K562 (cell line): ENCODE data around the gene ZNF268. TPM values are rescaled to one million over a fixed set of nuclear protein-coding genes. Genes with fewer than 3 reads are reported as not detected.

Source experiments
- ASH1L ChIP-seq: fragments of 450-650 bp; IDR thresholded peaks from 2 replicates; pipeline ENCODE4 v1.6.1; 2018; ENCODE audit warnings: borderline replicate concordance, mild to moderate bottlenecking, low read depth; ENCODE audit not compliant: partially characterized antibody
- CBFB ChIP-seq: sonication (generic); formaldehyde crosslinking; IDR thresholded peaks from 2 replicates; pipeline ENCODE4 v1.4.0; 2020; ENCODE audit warnings: mild to moderate bottlenecking, missing genetic modification reagents
- ESRRA ChIP-seq: fragments of 450-650 bp; IDR thresholded peaks from 2 replicates; pipeline ENCODE4 v1.6.1; 2014; ENCODE audit warnings: low read depth, mild to moderate bottlenecking, moderate library complexity, borderline replicate concordance
- ETV1 ChIP-seq: fragments of 450-650 bp; conservative IDR thresholded peaks from 2 replicates; pipeline ENCODE4 v1.6.1; 2016; ENCODE audit warnings: missing genetic modification characterization, control low read depth, low read depth, missing compliant biosample characterization
- HNRNPK ChIP-seq: fragments of 200-400 bp; formaldehyde crosslinking; IDR thresholded peaks from one replicate; pipeline ENCODE4 v1.6.1; 2018; ENCODE audit warnings: mild to moderate bottlenecking, low read depth, low read length; ENCODE audit not compliant: poor library complexity, severe bottlenecking
- MAFG ChIP-seq: fragments of 450-650 bp; conservative IDR thresholded peaks from 2 replicates; pipeline ENCODE4 v1.6.1; 2016; ENCODE audit warnings: missing genetic modification characterization, missing compliant biosample characterization
- MBD1 ChIP-seq: fragments of 250-450 bp; sonication (Bioruptor Pico); IDR thresholded peaks from 2 replicates; pipeline ENCODE4 v1.8.0; 2022; ENCODE audit warnings: inconsistent platforms
- NCOA4 ChIP-seq: fragments of 450-650 bp; IDR thresholded peaks from 2 replicates; pipeline ENCODE4 v1.6.1; 2018; ENCODE audit warnings: mild to moderate bottlenecking; ENCODE audit not compliant: partially characterized antibody
- PREB ChIP-seq: sonication (generic); formaldehyde crosslinking; IDR thresholded peaks from 2 replicates; pipeline ENCODE4 v1.8.1; 2023; ENCODE audit warnings: mild to moderate bottlenecking, missing genetic modification reagents
- PYGO2 ChIP-seq: fragments of 450-650 bp; IDR thresholded peaks from 2 replicates; pipeline ENCODE4 v1.6.1; 2016; ENCODE audit warnings: mild to moderate bottlenecking, missing genetic modification characterization, moderate library complexity, missing compliant biosample characterization
- SOX6 ChIP-seq: fragments of 450-650 bp; IDR thresholded peaks from 2 replicates; pipeline ENCODE4 v1.6.1; 2014; ENCODE audit warnings: mild to moderate bottlenecking
- SP1 ChIP-seq: sonication (generic); formaldehyde crosslinking; IDR thresholded peaks from 2 replicates; pipeline ENCODE4 v1.8.1; 2022; ENCODE audit warnings: mild to moderate bottlenecking, missing genetic modification reagents
- ZBTB17 ChIP-seq: fragments of 450-650 bp; formaldehyde crosslinking; IDR thresholded peaks from 2 replicates; pipeline ENCODE4 v1.4.0; 2020; ENCODE audit warnings: mild to moderate bottlenecking
- ZBTB40 ChIP-seq, 2 experiments: fragments of 450-650 bp in 1 of 2; sonication (generic) in 1 of 2; formaldehyde crosslinking in 1 of 2; IDR thresholded peaks; 2 replicates each; pipeline versions ENCODE4 v1.7.1 to v1.9.0; 2016 to 2022; ENCODE audit warnings: inconsistent platforms in 1 of 2, mild to moderate bottlenecking in 1 of 2, missing genetic modification reagents in 1 of 2
- ZNF644 ChIP-seq: fragments of 200-800 bp; sonication (Bioruptor generic); IDR thresholded peaks from 2 replicates; pipeline ENCODE4 v1.6.1; 2016; ENCODE audit warnings: low read depth, missing genetic modification characterization, missing compliant biosample characterization
- polyA plus RNA-seq, 8 experiments: library from polyadenylated mRNA; depleted of rRNA in 4 of 8; stranded (reverse) in 5 of 8; unstranded in 3 of 8; fragments of >200 nt; fragmentation: Nextera tagmentation in 2 of 8; fragmentation: Illumina TruSeq in 1 of 8; extraction: Ambion mirVana in 2 of 8; extraction: Trizol in 1 of 8; gene quantifications; 2 replicates each; pipeline versions ENCODE4 v1.2.1 to v1.2.3, GENCODE V29; 2011 to 2014; ENCODE audit warnings: inconsistent platforms in 1 of 8, missing spikeins in 1 of 8
- total RNA-seq, 7 experiments: library from RNA; depleted of rRNA in 6 of 7; stranded (reverse); fragments of >200 nt in 6 of 7; fragmentation: Illumina TruSeq in 2 of 7; extraction: Trizol in 2 of 7; gene quantifications; 2 replicates each; pipeline versions ENCODE4 v1.2.1 to v1.2.3, GENCODE V29; 2011 to 2021; ENCODE audit warnings: low replicate concordance in 1 of 7

The ZNF268 gene
- total and polyA plus RNA-seq, 9 of the 15 experiments (the other 6 are each of a cell fraction or from before 2014, with no cell fraction given): 4.8 to 12.0 (median 7.7) TPM

- TF ChIP-seq ZBTB40 (IDR thresholded peaks at IDR 0.05) (peak; percentile 91), ZBTB40 (CRISPR knock-in tag; IDR thresholded peaks at IDR 0.05) (no peak), ZBTB17 (CRISPR knock-in tag) (peak; percentile 22; the same call in 1 of the 2 replicates), MAFG (no peak), ESRRA (peak; percentile 44; the same call in 1 of the 2 replicates), SP1 (CRISPR knock-in tag) (peak; percentile 71), MBD1 (CRISPR knock-in tag) (no peak), PYGO2 (no peak; the same call in 1 of the 2 replicates), SOX6 (peak; percentile 27; the same call in 1 of the 2 replicates), NCOA4 (no peak), CBFB (CRISPR knock-in tag) (0 out of 2 replicates have a peak, but pooled peaks have one; percentile 21), PREB (CRISPR knock-in tag) (no peak), ASH1L (no peak), HNRNPK (no peak), ETV1 (tag) (peak; percentile 74), ZNF644 (peak; percentile 74; the same call in 1 of the 2 replicates)
These were observed at the start of gene ZNF268 (continued) for GRCh38 chr12:133181238-133181959.
